ENCODE data around the gene CPNE7. TPM values are rescaled to one million over a fixed set of nuclear protein-coding genes. Genes with fewer than 3 reads are reported as not detected.
A peak's percentile ranks its signal among the peaks of the same experiment; 100 is the strongest.
"Not testable (repeated sequence)": the region's sequence is repeated elsewhere in the genome, so short reads cannot be mapped to it uniquely, and the experiment has no call there.

The CPNE7 gene
- total RNA-seq, 1 donor from 2014 or later = 1.1 TPM

DNA sequence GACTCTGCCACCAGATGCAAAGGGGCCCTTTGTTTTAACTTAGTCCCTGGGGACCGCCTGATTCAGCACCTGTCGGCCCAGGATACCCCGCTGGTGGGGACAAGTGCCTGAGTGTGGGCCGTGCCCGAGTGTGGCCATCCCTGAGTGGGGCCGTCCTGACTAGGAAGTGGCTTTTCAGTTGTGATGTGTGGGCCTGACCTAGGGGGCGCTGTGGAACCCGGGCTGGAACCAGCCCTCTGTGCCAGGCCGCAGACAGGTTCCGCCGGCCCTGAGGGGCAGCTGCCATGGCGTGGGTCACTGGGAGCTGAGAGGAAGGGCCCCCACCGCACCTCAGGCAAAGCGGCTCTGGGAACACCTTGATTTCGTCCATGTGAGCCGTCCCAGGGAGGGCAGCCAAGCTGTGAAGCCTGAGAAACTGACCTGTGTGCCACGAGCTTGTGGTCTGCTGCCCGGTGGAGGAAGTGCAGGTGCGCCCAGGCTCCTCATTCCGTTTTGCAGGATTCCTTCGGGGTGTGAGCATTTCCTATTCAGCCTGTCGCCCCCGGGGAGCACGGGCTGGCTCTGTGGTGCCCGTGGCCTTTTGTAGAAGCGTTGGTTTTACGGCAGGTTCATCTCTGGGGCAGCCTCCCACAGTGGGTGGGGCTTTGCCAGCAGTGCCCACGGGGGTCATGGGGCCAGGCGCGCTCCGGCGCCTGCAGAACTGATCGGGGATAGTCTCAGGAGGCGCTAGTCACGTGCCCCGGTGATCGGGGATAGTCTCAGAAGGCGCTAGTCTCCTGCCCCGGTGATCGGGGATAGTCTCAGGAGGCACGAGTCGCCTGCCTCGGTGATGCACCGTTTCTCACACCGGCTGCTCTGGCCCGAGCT, 9.8 kb upstream of the CPNE7 start:
- H3K4me3 ChIP-seq (ENCODE audit: low read depth, low read length) = no peak overlapping the region
- FAIRE-seq (no peak), DNase-seq (ENCODE audit: low read depth) (peak; percentile 42)
- peaks cover 23% of the 10 kb centered on the region for H3K36me3 ChIP-seq (ENCODE audit: control insufficient read depth, insufficient read depth, low read length)
- TF ChIP-seq, protein P1, sequence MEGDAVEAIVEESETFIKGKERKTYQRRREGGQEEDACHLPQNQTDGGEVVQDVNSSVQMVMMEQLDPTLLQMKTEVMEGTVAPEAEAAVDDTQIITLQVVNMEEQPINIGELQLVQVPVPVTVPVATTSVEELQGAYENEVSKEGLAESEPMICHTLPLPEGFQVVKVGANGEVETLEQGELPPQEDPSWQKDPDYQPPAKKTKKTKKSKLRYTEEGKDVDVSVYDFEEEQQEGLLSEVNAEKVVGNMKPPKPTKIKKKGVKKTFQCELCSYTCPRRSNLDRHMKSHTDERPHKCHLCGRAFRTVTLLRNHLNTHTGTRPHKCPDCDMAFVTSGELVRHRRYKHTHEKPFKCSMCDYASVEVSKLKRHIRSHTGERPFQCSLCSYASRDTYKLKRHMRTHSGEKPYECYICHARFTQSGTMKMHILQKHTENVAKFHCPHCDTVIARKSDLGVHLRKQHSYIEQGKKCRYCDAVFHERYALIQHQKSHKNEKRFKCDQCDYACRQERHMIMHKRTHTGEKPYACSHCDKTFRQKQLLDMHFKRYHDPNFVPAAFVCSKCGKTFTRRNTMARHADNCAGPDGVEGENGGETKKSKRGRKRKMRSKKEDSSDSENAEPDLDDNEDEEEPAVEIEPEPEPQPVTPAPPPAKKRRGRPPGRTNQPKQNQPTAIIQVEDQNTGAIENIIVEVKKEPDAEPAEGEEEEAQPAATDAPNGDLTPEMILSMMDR (IDR thresholded peaks at IDR 0.05; ENCODE audit: insufficient read depth, low read length, severe bottlenecking) = peak; percentile 67
- no peaks in the 10 kb centered on the region for H3K27me3 ChIP-seq (ENCODE audit: control insufficient read depth, insufficient read depth, low read length)

DNA sequence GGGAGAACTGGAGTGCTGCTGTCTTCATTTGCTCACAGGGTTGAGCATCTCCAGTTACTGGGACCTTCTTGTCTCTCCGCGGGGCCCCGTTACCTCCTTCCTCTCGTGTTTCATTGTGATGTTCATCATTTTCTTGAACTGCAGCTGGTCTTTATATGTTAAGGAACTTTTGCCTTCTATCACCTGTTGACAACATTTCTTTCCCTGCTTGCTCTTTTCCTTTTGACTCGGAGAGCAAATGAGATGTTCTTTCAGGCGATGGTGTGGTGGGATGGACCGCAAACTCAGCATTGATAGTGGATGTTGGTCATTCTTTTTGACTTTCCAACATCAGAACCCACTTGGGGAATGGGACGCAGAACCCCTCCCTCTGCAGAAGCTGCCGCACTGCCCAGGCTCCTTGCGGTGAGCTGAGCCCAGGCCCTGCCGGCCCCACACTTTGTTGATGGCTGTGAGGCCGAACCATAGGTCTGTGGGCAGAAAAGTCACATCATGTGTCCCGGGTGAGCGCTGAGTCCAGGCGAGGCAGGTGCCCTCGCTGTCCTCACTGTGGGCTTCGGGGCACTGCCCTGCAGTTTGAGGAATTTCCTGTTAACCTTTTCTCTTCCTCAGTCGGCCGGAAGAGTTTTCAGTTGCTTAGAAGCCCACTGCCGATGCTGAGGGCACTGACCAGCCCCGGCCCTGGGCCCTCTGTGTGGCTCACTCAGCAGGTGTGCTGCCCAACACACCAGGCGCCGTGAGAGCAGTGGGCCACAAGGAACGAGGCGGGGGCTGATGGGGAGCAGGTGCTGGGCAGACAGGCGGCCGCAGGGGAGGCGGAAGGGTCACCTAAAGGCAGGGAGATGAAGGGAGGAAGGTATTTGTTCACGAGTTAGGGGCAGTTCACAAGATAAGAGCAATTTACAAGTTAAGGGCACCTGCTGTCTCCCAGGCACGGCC, 7.6 kb upstream of the CPNE7 start:
- no peak overlapping the region for H3K4me3 ChIP-seq (ENCODE audit: low read depth, low read length)
- no peak for FAIRE-seq
- peaks cover 7% of the 10 kb centered on the region for H3K36me3 ChIP-seq (ENCODE audit: control insufficient read depth, insufficient read depth, low read length)
- TF ChIP-seq, protein P1 (IDR thresholded peaks at IDR 0.05; ENCODE audit: insufficient read depth, low read length, severe bottlenecking) = no peak
- DNase-seq (ENCODE audit: low read depth) = no peak
- H3K27me3 ChIP-seq (ENCODE audit: control insufficient read depth, insufficient read depth, low read length) = no peaks in the 10 kb centered on the region

GRCh38 chr16:89569506-89570341, 5.8 kb upstream of the CPNE7 start:
- no peaks in the 10 kb centered on the region for H3K36me3 ChIP-seq (ENCODE audit: control insufficient read depth, insufficient read depth, low read length)
- no peak for DNase-seq (ENCODE audit: low read depth)
- no peak for FAIRE-seq
- no peaks in the 10 kb centered on the region for H3K27me3 ChIP-seq (ENCODE audit: control insufficient read depth, insufficient read depth, low read length)
- H3K4me3 ChIP-seq (ENCODE audit: low read depth, low read length) = no peak overlapping the region
- TF ChIP-seq, protein P1 (IDR thresholded peaks at IDR 0.05; ENCODE audit: insufficient read depth, low read length, severe bottlenecking) = no peak

GRCh38 chr16:89570342-89570923, 5.1 kb upstream of the CPNE7 start:
- Histone ChIP-seq H3K36me3 (ENCODE audit: control insufficient read depth, insufficient read depth, low read length) (no peaks in the 10 kb centered on the region), H3K27me3 (ENCODE audit: control insufficient read depth, insufficient read depth, low read length) (peaks cover 3% of the 10 kb centered on the region), H3K4me3 (ENCODE audit: low read depth, low read length) (no peak overlapping the region)
- TF ChIP-seq, protein P1 (IDR thresholded peaks at IDR 0.05; ENCODE audit: insufficient read depth, low read length, severe bottlenecking) = no peak
- FAIRE-seq = no peak
- no peak for DNase-seq (ENCODE audit: low read depth)

DNA sequence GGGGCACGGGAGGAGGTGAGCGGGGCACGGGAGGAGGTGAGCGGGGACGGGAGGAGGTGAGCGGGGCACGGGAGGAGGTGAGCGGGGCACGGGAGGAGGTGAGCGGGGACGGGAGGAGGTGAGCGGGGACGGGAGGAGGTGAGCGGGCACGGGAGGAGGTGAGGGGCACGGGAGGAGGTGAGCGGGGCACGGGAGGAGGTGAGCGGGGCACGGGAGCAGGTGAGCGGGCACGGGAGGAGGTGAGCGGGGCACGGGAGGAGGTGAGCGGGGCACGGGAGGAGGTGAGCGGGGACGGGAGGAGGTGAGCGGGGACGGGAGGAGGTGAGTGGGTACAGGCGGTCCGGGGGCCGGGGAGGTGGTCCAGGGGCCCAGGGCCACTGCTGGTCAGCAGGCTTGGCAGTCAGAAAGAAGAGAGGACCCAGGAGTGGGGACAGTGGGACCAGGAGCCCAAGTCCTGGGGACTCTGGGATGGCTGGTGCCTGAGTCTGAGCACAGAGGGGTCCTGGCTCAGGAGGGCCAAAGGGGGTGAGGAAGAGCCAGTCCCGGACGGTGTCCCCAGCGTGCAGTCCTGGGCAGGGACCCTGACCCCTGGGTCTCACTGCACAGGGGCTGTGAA, 4.5 kb upstream of the CPNE7 start:
- DNase-seq (ENCODE audit: low read depth); H3K27me3 ChIP-seq (ENCODE audit: control insufficient read depth, insufficient read depth, low read length); H3K36me3 ChIP-seq (ENCODE audit: control insufficient read depth, insufficient read depth, low read length); FAIRE-seq; H3K4me3 ChIP-seq (ENCODE audit: low read depth, low read length): not testable (repeated sequence)

All from bronchial epithelial cell (primary cell).